Measurements from ENCODE around the gene RBM20. TPM values are rescaled to one million over a fixed set of nuclear protein-coding genes. Genes with fewer than 3 reads are reported as not detected.

RBM20 gene
- total and polyA plus RNA-seq, 2 experiments from 2014 or later = 0.05 to 0.17 TPM

DNA sequence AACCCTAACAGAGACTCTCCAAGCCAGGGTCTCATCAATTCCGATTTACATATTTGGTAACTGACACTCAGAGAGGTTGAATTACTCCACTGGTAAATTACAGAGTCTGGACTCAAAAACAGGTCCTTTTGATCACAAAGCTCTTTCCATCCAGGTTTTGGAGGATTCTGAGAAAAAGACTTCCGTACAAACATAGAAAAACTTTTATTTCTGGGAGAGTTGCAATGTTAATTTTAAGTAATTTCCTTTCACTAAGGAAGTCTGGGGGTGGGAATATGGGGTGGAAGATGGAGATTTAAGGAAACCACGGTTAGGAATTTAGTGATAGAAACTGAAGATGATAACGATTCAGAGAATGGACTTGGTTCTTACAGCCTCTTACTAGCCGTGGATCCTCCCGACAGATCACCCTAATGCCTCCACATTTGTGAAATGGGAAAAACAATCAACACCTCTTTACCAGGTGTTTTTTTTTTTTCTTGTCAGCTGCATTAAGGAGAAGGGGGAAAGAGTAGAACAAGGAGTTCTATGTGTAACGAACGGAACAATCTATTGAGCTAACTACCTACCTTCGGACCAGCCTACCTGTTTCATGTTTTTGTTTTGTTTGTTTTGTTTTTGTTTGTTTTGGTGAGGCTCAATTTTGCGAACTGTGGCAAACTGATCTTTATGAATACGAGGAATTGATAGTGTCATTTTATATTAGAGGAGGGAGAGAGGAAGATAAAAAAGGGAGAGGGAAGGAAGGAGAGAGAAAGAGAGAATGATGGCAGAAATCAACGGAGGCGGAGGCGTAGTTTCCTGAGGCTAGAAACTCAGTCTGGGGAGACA, 1.7 kb upstream of the RBM20 start:
- 0 out of 2 replicates have a peak, but pooled peaks cover 4% of the 10 kb centered on the region for H3F3A ChIP-seq (replicated peaks; ENCODE audit: low read depth)
- no peaks in the 10 kb centered on the region for H4K20me1 ChIP-seq (replicated peaks; ENCODE audit: insufficient read depth)
- peak overlapping the region; percentile 73 for H3K4me3 ChIP-seq
- no peaks in the 10 kb centered on the region for H3K9me2 ChIP-seq (ENCODE audit: insufficient read depth)
- no peak overlapping the region for H3K27ac ChIP-seq (ENCODE audit: low read depth)
- peaks cover 34% of the 10 kb centered on the region for H3K4me1 ChIP-seq (ENCODE audit: insufficient read depth)
- peaks cover 61% of the 10 kb centered on the region for H3K27me3 ChIP-seq (ENCODE audit: insufficient read depth)
- DNase-seq (ENCODE audit: low spot score) = no peak
- Mint-ChIP-seq H3K4me1 (peaks cover 44% of the 10 kb centered on the region), H3K36me3 (ENCODE audit: low read depth) (no peaks in the 10 kb centered on the region; the same call in 2 of the 3 replicates), H3K4me3 (peak overlapping the region; percentile 88), H3K27me3 (ENCODE audit: insufficient read depth, low read depth, poor library complexity) (peaks cover 41% of the 10 kb centered on the region), H3K9me3 (no peaks in the 10 kb centered on the region), H3K27ac (no peak overlapping the region)
- no peaks in the 10 kb centered on the region for H3K36me3 ChIP-seq (ENCODE audit: insufficient read depth)
- H3K4me2 ChIP-seq = peak overlapping the region; percentile 96
- peak overlapping the region; percentile 94 for H2AFZ ChIP-seq
- no peaks in the 10 kb centered on the region for H3K79me2 ChIP-seq (replicated peaks; ENCODE audit: insufficient read depth)
- TF ChIP-seq CREB1 (CRISPR knock-in tag; IDR thresholded peaks at IDR 0.05; ENCODE audit: low read depth) (no peak), EZH2 (IDR thresholded peaks at IDR 0.05; ENCODE audit: low read depth, unreplicated experiment) (peak; percentile 92)
- ATAC-seq = no peak

GRCh38 chr10:110643035-110643652, 992 bp upstream of the RBM20 start:
- Mint-ChIP-seq H3K27ac (no peak overlapping the region), H3K27me3 (ENCODE audit: insufficient read depth, low read depth, poor library complexity) (peaks cover 36% of the 10 kb centered on the region), H3K9me3 (no peaks in the 10 kb centered on the region), H3K4me3 (peak overlapping the region; percentile 88), H3K4me1 (peaks cover 36% of the 10 kb centered on the region), H3K36me3 (ENCODE audit: low read depth) (no peaks in the 10 kb centered on the region; the same call in 2 of the 3 replicates)
- H3K4me2 ChIP-seq = peak overlapping the region; percentile 96
- no peaks in the 10 kb centered on the region for H4K20me1 ChIP-seq (replicated peaks; ENCODE audit: insufficient read depth)
- peaks cover 32% of the 10 kb centered on the region for H3K4me1 ChIP-seq (ENCODE audit: insufficient read depth)
- H3F3A ChIP-seq (replicated peaks; ENCODE audit: low read depth) = 0 out of 2 replicates have a peak, but pooled peaks cover 3% of the 10 kb centered on the region
- no peaks in the 10 kb centered on the region for H3K36me3 ChIP-seq (ENCODE audit: insufficient read depth)
- H3K27me3 ChIP-seq (ENCODE audit: insufficient read depth) = peaks cover 64% of the 10 kb centered on the region
- ATAC-seq = peak; percentile 62
- peak; percentile 80 for DNase-seq (ENCODE audit: low spot score)
- no peak overlapping the region for H3K27ac ChIP-seq (ENCODE audit: low read depth)
- H3K9me2 ChIP-seq (ENCODE audit: insufficient read depth) = no peaks in the 10 kb centered on the region
- peak overlapping the region; percentile 73 for H3K4me3 ChIP-seq
- peak overlapping the region; percentile 94 for H2AFZ ChIP-seq
- TF ChIP-seq EZH2phosphoT487 (IDR thresholded peaks at IDR 0.05; ENCODE audit: unreplicated experiment) (peak; percentile 61), POLR2AphosphoS5 (IDR thresholded peaks at IDR 0.05; ENCODE audit: low read depth) (no peak)
- H3K79me2 ChIP-seq (replicated peaks; ENCODE audit: insufficient read depth) = no peaks in the 10 kb centered on the region

- ATAC-seq (no peak), DNase-seq (ENCODE audit: low spot score) (no peak)
- no peaks in the 10 kb centered on the region for H3K9me3 Mint-ChIP-seq
- peak overlapping the region; percentile 96 for H3K4me2 ChIP-seq
- H2AFZ ChIP-seq = peak overlapping the region; percentile 93
- no peaks in the 10 kb centered on the region for H4K20me1 ChIP-seq (replicated peaks; ENCODE audit: insufficient read depth)
- TF ChIP-seq ZNF331 (CRISPR knock-in tag; IDR thresholded peaks at IDR 0.05; ENCODE audit: low read depth) = no peak
- TF ChIP-seq EZH2 (IDR thresholded peaks at IDR 0.05; ENCODE audit: low read depth, unreplicated experiment) = peak; percentile 72
- no peak for TF ChIP-seq REST (IDR thresholded peaks at IDR 0.05; ENCODE audit: unreplicated experiment)
- TF ChIP-seq STAT1 (IDR thresholded peaks at IDR 0.05; ENCODE audit: unreplicated experiment) = no peak
- no peak for TF ChIP-seq CREB1 (CRISPR knock-in tag; IDR thresholded peaks at IDR 0.05; ENCODE audit: low read depth)
- no peak for TF ChIP-seq ETS1 (IDR thresholded peaks at IDR 0.05)
- H3K4me3 ChIP-seq = peak overlapping the region; percentile 73
- H3K9me2 ChIP-seq (ENCODE audit: insufficient read depth) = no peaks in the 10 kb centered on the region
- no peaks in the 10 kb centered on the region for H3K79me2 ChIP-seq (replicated peaks; ENCODE audit: insufficient read depth)
- H3K27me3 Mint-ChIP-seq (ENCODE audit: insufficient read depth, low read depth, poor library complexity) = peaks cover 36% of the 10 kb centered on the region
- no peaks in the 10 kb centered on the region for H3K36me3 ChIP-seq (ENCODE audit: insufficient read depth)
- peaks cover 64% of the 10 kb centered on the region for H3K27me3 ChIP-seq (ENCODE audit: insufficient read depth)
- H3K27ac ChIP-seq (ENCODE audit: low read depth) = no peak overlapping the region
- 0 out of 2 replicates have a peak, but pooled peaks cover 3% of the 10 kb centered on the region for H3F3A ChIP-seq (replicated peaks; ENCODE audit: low read depth)
- peak overlapping the region; percentile 78 for H3K4me3 Mint-ChIP-seq
- H3K27ac Mint-ChIP-seq = no peak overlapping the region
- peaks cover 32% of the 10 kb centered on the region for H3K4me1 ChIP-seq (ENCODE audit: insufficient read depth)
- no peaks in the 10 kb centered on the region; the same call in 2 of the 3 replicates for H3K36me3 Mint-ChIP-seq (ENCODE audit: low read depth)
- peaks cover 43% of the 10 kb centered on the region for H3K4me1 Mint-ChIP-seq
Measured at GRCh38 chr10:110644598-110645462, 694 bp downstream of the RBM20 start.

Measured in GM23338 (cell line).